Bronchial epithelial cell (primary cell): ENCODE data around the gene CALY. TPM values are rescaled to one million over a fixed set of nuclear protein-coding genes. Genes with fewer than 3 reads are reported as not detected.
A peak's percentile ranks its signal among the peaks of the same experiment; 100 is the strongest.

Experiments
- DNase-seq: peaks from one replicate; pipeline ENCODE4 v3.0.0-alpha.2; 2010; ENCODE audit warnings: low read depth
- FAIRE-seq: peaks from 2 replicates; lab custom pipeline; 2011; peaks lifted over from hg19 to GRCh38; lab: Jason Lieb, UNC
- H3K27me3 ChIP-seq: 2 replicates; pipeline ENCODE4 v1.5.1; 2011; ENCODE audit warnings: low read length; ENCODE audit not compliant: control insufficient read depth, insufficient read depth
- H3K36me3 ChIP-seq: 2 replicates; pipeline ENCODE4 v1.5.1; 2011; ENCODE audit warnings: low read length; ENCODE audit not compliant: control insufficient read depth, insufficient read depth
- H3K4me3 ChIP-seq: 2 replicates; pipeline ENCODE4 v1.5.1; 2011; ENCODE audit warnings: mild to moderate bottlenecking, low read depth, low read length, control low read depth
- total RNA-seq: library from RNA; depleted of rRNA; stranded (reverse); fragments of >200 nt; gene quantifications from 2 replicates; pipeline ENCODE4 v1.2.1, GENCODE V29; 2014
- TF ChIP-seq, protein P1 (sequence below): IDR thresholded peaks from 2 replicates; pipeline ENCODE4 v1.5.1; 2011; ENCODE audit warnings: mild to moderate bottlenecking, moderate library complexity, low read length, control low read depth, inconsistent platforms; ENCODE audit not compliant: insufficient read depth, severe bottlenecking

Gene CALY
- total RNA-seq, 1 donor from 2014 or later = not detected

DNA sequence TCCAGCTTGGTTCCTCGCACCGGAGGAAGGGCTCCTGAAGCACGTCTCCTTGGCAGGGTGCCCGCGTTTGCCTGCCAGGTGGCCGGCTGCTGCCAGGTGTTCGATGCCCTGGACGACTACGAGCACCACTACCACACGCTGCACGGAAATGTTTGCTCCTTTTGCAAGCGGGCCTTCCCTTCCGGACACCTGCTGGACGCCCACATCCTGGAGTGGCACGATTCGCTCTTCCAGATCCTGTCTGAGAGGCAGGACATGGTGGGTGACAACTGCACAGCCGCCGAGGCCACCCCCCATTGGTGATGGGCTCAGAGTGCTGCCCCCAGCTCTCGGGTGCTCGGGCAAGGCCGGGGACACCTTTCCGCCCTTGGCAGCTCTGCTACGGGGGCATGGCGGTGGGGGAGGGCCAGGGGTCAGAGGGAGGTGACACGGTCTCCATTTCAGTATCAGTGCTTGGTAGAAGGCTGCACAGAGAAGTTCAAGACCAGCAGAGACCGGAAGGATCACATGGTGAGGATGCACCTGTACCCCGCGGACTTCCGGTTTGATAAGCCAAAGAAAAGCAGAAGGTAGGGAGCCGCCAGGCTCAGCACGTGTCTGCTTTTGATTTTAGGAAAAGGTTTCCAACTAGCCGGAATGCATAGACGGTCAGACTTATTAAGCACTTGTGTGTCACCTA is 26.8 kb downstream of the CALY start:
- FAIRE-seq = no peak
- no peak for DNase-seq
- peaks cover 1% of the 10 kb centered on the region for H3K36me3 ChIP-seq
- H3K27me3 ChIP-seq = no peaks in the 10 kb centered on the region
- H3K4me3 ChIP-seq = no peak overlapping the region
- TF ChIP-seq, protein P1, sequence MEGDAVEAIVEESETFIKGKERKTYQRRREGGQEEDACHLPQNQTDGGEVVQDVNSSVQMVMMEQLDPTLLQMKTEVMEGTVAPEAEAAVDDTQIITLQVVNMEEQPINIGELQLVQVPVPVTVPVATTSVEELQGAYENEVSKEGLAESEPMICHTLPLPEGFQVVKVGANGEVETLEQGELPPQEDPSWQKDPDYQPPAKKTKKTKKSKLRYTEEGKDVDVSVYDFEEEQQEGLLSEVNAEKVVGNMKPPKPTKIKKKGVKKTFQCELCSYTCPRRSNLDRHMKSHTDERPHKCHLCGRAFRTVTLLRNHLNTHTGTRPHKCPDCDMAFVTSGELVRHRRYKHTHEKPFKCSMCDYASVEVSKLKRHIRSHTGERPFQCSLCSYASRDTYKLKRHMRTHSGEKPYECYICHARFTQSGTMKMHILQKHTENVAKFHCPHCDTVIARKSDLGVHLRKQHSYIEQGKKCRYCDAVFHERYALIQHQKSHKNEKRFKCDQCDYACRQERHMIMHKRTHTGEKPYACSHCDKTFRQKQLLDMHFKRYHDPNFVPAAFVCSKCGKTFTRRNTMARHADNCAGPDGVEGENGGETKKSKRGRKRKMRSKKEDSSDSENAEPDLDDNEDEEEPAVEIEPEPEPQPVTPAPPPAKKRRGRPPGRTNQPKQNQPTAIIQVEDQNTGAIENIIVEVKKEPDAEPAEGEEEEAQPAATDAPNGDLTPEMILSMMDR = no peak

DNA sequence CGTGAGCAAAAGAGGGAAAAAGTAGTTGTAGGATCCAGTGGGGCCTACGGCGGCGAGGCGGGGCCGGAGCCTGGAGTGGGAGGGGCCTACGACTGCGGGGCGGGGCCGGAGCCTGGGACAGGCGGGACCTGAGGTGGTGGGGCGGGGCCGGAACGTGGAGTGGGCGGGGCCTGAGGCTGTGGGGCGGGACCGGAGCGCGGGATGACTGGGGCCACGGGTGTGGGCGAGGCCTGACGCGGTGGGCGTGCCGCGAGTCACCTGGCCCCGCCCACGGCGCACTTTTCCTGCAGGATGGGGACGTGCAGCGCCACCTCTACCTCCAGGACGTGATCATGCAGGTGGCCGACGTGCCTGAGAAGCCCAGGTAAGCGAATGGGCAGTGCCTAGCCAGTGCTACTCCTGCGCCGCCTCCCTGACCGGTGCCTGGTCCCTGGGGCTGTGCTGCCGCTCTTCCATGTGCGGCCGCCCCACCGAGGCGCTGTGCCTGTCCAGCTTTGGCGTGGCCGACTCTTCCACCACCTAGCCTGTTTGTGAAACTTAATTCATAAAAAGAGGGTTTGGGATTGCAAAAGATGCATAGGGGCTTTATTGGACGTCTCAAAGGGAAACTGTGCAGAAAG is 27.5 kb downstream of the CALY start:
- TF ChIP-seq, protein P1 = peak; percentile 24
- DNase-seq (peak; percentile 78), FAIRE-seq (no peak)
- H3K36me3 ChIP-seq = peaks cover 1% of the 10 kb centered on the region
- H3K4me3 ChIP-seq = peak overlapping the region; percentile 93
- no peaks in the 10 kb centered on the region for H3K27me3 ChIP-seq

DNA sequence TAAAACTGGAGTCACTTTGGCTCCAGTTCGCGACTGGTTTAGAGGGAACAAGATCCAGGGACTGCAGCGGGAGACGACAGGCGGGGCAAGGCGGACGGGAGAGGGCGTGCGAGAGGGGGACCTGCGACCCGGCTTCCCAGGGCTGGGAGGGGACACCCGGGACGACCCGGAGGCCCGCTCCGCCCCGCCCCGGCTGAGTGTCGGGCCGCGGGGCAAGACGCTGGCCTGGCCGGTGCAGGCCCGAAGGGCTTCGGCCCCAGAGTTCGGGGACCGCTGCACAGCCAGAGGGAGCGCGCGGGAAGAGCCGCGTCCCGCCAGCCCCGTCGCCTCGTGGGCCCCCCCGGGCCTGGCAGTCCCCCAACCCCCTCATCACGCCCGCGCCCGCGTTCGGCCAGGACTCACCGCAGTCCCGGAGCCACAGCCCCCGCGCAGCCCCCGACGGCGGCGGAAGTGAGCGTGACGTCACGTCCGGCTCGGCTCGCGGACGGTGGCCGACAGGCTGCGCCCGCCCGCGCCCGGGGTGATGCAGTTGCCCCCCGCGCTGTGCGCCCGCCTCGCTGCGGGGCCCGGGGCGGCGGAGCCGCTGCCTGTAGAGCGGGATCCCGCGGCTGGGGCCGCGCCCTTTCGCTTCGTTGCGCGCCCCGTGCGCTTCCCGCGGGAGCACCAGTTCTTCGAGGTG is 28.1 kb downstream of the CALY start, which contains the start of the genes TUBGCP2 and ZNF511:
TSS of gene TUBGCP2 (minus strand) at position 452 of the 679 bp plus-strand sequence. CDS start 5,931 bp downstream, outside the sequence.
TSS of gene ZNF511 (plus strand) at position 494 of the 679 bp plus-strand sequence. CDS start at position 524, 30 bp downstream.
- TF ChIP-seq, protein P1 = peak; percentile 38
- DNase-seq = peak; percentile 62

DNA sequence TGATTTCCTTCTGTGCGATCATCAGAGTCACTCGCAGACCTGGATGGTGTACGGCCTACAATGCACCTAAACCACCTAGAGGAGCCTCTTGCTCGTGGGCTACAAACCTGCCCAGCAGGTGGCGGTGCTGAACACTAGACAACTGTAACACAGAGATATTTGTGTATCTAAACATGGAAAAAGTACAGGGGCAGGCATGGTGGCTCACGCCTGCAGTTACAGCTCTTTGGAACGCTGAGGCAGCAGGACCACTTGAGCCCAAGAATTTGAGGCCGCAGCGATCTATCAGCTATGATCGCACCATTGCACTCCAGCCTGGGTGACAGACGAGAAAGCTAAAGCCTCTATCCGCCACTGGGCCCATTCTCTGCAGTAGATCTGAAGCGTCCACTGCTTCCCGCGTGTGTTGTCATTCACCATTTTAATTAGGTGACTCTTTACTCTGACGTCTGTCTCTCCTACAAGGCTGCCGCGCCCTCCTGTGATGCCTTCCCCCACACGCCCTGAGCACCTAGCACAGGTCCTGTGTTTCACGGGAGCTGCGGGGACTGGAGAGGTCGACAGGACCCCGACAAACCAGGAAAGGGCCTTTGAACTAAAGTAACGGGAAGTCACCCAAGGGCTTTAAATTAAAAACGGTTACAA is 28.8 kb downstream of the CALY start:
- H3K27me3 ChIP-seq = no peaks in the 10 kb centered on the region
- TF ChIP-seq, protein P1 = peak; percentile 82
- DNase-seq (peak; percentile 79), FAIRE-seq (no peak)
- H3K36me3 ChIP-seq = peaks cover 3% of the 10 kb centered on the region
- peak overlapping the region; percentile 93 for H3K4me3 ChIP-seq

More for the DNA sequence above, 28.1 kb downstream of the CALY start, which contains the start of the genes TUBGCP2 and ZNF511:
- H3K4me3 ChIP-seq = peak within 1 kb of the TSS; percentile 93
- H3K36me3 ChIP-seq = peaks cover 3% of the 10 kb centered on the region
- FAIRE-seq = no peak
- H3K27me3 ChIP-seq = no peaks in the 10 kb centered on the region

DNA sequence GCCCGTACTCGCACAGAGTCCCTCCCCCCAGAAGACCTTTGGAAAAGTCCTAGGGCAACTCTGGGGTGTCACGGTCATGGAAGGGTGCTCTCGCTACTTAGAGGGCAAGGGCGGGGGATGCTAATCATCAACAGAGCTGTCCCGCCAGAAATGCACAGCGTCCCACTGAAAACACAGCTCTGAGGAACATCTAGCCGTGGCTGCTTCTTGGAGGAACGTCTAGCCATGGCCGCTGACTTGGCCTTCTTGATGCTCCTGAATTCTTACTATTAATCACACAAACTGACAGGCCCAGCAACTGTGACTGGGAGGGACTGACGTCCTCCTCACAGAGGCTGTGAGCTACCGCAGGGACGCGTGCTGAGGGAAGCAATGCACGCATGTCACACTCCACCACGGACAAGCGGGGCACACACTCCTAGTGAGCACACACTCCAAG is 29.7 kb downstream of the CALY start:
- no peak overlapping the region for H3K4me3 ChIP-seq
- DNase-seq (no peak), FAIRE-seq (no peak)
- H3K36me3 ChIP-seq = peaks cover 5% of the 10 kb centered on the region
- TF ChIP-seq, protein P1 = no peak
- no peaks in the 10 kb centered on the region for H3K27me3 ChIP-seq
